ENCODE results near the gene CCM2L.

Gene CCM2L

GRCh38 chr20:32056708-32057483 is 46.7 kb downstream of the CCM2L start:
- no peak for DNase-seq (ENCODE audit: low read depth, low spot score)

GRCh38 chr20:32057656-32058184 is 47.5 kb downstream of the CCM2L start:
- no peak for DNase-seq (ENCODE audit: low read depth, low spot score)

GRCh38 chr20:32059189-32059588 is 49.0 kb downstream of the CCM2L start:
- no peak for DNase-seq (ENCODE audit: low read depth, low spot score)

GRCh38 chr20:32062776-32063170 is 52.5 kb downstream of the CCM2L start:
- no peak for DNase-seq (ENCODE audit: low read depth, low spot score)

GRCh38 chr20:32063695-32064094 is 53.5 kb downstream of the CCM2L start:
- DNase-seq (ENCODE audit: low read depth, low spot score): no peak

GRCh38 chr20:32064667-32065066 is 54.4 kb downstream of the CCM2L start:
- DNase-seq (ENCODE audit: low read depth, low spot score): no peak

- DNase-seq (ENCODE audit: low read depth, low spot score): no peak
These were observed 57.1 kb downstream of the CCM2L start for GRCh38 chr20:32067234-32067821.

- no peak for DNase-seq (ENCODE audit: low read depth, low spot score)
These were observed 57.9 kb downstream of the CCM2L start for GRCh38 chr20:32068174-32068573.

- no peak for DNase-seq (ENCODE audit: low read depth, low spot score)
These were observed 59.5 kb downstream of the CCM2L start for GRCh38 chr20:32069711-32070110.

- no peak for DNase-seq (ENCODE audit: low read depth, low spot score)
These were observed 60.0 kb downstream of the CCM2L start for GRCh38 chr20:32070282-32070681.

GRCh38 chr20:32070690-32071213 is 60.5 kb downstream of the CCM2L start:
- DNase-seq (ENCODE audit: low read depth, low spot score): no peak

- no peak for DNase-seq (ENCODE audit: low read depth, low spot score)
These were observed 61.3 kb downstream of the CCM2L start for GRCh38 chr20:32071395-32072167.

- DNase-seq (ENCODE audit: low read depth, low spot score): no peak
These were observed 62.0 kb downstream of the CCM2L start for GRCh38 chr20:32072168-32072750.

GRCh38 chr20:32075534-32075933 is 65.3 kb downstream of the CCM2L start:
- no peak for DNase-seq (ENCODE audit: low read depth, low spot score)

GRCh38 chr20:32077190-32077589 is 67.0 kb downstream of the CCM2L start:
- no peak for DNase-seq (ENCODE audit: low read depth, low spot score)

- no peak for DNase-seq (ENCODE audit: low read depth, low spot score)
These were observed 68.1 kb downstream of the CCM2L start for GRCh38 chr20:32078322-32078721.

- DNase-seq (ENCODE audit: low read depth, low spot score): no peak
These were observed 68.6 kb downstream of the CCM2L start for GRCh38 chr20:32078791-32079190.

GRCh38 chr20:32079655-32080109 is 69.4 kb downstream of the CCM2L start:
- no peak for DNase-seq (ENCODE audit: low read depth, low spot score)

GRCh38 chr20:32080783-32081182 is 70.5 kb downstream of the CCM2L start:
- DNase-seq (ENCODE audit: low read depth, low spot score): no peak
